ENCODE data around the gene GORASP1. TPM values are rescaled to one million over a fixed set of nuclear protein-coding genes. Genes with fewer than 3 reads are reported as not detected.

Gene GORASP1
- total RNA-seq, 1 donor from 2014 or later, result 36.3 TPM

GRCh38 chr3:39141171-39141995 is 34.0 kb upstream of the GORASP1 start:
- DNase-seq, result peak; percentile 70

GRCh38 chr3:39140341-39140971 is 33.0 kb upstream of the GORASP1 start:
- DNase-seq, result no peak

GRCh38 chr3:39139442-39139841 is 32.0 kb upstream of the GORASP1 start:
- no peak for DNase-seq

DNA sequence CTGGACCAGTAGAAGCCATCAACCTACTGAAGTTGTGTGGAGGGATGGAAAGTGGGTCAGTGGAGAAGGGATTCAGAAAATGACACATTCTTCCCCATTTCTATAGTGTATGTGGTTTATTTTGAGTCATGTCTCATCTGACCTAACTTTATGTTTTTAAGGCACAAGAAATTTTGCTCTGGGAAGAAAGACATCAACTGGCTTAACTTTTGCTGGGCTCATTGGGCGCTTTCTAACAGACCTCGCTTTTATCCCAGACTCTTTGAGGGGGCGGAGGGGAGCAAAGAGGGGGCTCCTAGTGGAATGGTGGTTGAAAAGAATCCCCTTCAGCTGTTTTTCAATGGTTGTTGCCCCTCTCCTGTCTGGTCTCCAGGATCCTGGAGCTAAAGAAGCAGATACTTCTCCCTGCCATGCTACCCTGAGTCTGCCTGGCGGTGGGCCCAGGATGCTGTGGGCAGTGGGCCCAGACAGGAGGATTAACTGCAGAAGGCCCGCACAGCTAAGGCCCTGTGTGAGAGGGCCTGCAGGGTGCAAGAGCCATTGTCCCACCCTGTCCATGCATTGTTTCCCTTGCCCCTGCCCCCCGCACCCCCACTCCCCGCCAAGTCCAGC is 31.5 kb upstream of the GORASP1 start:
- peak; percentile 86 for DNase-seq

GRCh38 chr3:39137991-39138803 is 30.8 kb upstream of the GORASP1 start:
- no peak for DNase-seq

- no peak for DNase-seq
Observed at GRCh38 chr3:39137435-39137936, 30.1 kb upstream of the GORASP1 start.

DNA sequence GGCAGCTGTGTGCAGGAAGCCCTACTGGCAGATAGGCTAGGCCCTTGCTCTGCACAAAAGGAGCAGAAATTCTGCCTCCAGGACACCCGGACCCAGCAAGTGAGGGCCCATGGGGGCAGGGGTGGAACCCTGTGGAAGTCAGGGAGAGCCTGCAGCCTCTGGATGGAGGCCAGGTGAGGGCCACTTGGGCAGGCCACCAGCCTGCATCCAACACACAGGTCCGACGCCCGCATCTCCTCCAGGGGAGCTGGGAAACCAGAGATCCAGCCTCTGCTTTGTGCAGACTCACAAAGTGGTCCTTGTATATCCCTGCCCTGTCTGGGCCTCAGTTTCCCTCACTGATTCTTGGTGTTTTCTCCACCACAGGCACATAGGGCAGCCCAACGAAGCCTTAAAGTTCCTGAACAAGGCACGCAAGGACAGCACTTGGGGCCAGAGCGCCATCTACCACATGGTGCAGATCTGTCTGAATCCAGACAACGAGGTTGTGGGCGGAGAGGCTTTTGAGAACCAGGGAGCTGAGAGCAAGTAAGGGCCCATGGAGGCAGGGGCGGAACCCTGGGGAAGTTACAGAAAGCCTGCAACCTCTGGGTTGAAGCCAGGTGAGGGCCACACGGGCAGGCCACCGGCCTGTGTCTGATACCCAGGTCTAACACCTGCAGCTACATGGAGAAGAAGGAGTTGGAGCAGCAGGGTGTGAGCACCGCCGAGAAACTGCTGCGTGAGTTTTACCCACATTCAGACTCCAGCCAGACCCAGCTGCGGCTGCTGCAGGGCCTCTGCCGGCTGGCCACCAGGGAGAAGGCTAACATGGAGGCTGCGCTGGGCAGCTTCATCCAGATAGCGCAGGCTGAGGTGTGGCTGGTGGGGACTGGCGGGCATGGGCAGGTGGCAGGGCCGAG is 29.4 kb upstream of the GORASP1 start:
- DNase-seq, result no peak

DNA sequence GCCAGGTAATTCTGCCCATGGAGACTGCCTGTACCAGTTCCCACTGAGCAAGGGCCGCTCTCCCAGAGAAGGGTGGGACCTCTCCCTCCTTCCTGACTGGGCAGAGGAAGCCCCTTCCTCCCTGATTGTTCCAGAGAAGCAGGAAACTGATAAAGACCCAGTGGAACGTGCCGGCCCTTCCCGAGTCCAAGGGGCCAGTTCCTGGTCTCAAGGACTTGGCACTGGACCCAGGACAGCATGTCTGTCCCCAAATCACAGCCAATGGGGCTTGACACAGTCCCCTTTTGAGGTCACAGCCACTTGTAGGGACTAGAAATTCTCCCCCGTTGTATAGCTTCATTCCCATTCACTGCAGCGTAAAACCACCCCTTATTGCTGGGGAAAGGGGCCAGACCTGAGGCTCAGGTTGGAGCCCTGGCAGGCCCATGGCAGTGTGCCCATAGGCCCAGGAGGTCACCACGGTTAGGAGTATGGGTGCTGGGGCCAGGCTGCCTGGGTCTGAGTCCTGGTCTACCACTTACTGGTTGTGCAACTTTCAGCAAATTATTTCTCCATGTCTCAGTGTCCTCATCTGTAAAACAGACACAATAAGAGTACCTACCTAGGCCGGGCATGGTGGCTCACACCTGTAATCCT is 27.9 kb upstream of the GORASP1 start:
- no peak for DNase-seq

GRCh38 chr3:39134305-39134704 is 26.9 kb upstream of the GORASP1 start:
- DNase-seq, result no peak

DNA sequence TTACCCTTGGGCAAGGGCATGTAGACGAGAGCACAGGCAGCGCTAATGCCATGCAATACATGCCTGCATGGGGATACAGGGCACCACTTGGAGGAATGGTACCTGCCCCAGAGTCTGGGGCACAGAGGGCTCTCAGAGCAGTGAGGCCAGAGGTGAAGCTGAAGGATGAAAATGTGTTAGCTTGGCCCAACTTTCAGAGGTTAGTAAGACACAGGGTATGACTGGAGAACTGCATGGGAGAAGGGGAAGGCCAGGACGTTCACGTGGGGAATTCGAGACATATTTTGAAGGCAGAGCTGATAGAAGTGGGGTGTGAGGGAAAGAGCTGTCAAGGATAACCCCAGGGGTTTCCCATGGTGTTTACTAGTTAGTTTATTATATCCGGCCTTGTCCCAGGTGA is 26.4 kb upstream of the GORASP1 start:
- no peak for DNase-seq

DNA sequence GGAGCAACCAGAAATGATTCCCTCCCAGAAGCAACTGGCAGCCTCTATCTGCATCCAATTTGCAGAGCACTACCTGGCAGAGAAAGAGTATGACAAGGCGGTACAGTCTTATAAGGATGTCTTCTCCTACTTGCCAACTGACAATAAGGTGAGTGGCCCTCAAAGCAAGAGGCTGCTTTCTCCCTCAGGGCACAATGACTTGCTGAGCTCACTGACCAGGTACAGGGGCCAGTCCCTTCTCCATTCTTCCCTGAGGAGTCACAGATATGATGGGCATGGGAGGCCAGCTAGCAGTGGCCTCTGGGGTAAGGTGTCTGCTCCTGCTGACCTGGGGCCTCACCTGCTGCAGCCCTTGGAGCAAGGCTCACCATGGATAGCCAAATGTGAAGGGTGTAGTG is 25.7 kb upstream of the GORASP1 start:
- DNase-seq, result no peak

DNA sequence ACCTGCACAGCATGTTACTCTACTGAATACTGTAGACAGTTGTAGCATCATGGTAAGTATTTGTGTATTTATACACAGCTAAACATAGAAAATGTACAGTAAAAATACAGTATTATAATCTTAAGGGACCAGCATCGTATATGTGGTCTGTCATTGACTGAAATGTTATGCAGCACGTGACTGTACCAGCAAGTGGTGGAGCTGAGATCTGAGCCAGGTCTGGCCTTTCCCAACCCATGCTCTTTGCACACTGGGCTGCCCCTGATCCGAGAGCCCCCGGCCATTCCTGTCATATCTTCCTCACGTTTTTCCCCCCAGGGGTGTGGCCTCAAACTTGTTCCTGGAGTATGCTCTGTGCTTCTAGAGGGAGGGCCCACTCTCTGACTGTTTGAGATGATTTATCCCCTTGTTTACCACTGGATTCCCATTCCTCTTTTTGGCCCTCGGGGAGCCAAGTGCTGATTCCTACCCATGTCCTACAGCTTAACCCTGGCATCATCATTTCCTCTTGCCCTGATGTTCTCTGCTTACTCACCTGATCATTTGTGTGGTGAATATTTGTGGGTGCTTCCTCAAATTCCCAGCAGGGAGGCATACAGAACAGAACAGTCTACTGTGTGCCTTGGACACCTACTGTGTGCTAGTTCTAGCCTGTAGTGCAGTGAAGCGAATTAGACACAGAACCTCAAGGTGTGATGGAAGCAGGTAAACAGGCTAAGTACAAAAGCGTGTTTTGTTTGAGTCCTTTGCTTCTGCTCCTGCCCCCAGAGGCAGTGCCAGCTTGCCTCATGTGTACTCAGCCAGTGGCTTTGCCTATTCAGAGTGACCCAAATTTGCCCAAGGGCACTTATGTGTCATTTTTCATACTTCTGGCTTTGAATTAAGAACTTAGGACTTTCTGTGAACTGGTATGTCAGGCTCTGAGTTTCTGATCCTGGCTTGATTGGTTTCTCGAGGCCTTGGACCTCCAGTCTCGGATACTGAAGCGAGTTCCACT is 25.0 kb upstream of the GORASP1 start:
- no peak for DNase-seq

GRCh38 chr3:39130693-39131265 is 23.4 kb upstream of the GORASP1 start:
- no peak for DNase-seq

DNA sequence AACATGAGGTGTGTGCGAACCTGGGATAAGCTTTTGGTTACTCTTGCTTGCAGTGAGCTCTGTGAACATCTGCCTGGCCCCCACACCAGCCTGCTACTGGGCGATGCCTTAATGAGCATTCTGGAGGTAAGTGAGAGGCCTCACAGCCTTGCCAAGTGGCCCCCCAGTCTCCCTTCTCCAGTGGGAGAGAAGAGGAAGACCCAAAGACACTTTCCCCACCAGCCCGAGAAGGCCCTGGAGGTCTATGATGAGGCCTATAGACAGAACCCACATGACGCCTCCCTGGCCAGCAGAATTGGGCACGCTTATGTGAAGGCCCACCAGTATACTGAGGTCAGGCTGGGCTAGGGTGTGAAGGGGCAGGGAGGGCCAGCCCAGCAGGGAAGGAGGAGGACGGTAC is 22.6 kb upstream of the GORASP1 start:
- no peak for DNase-seq

DNA sequence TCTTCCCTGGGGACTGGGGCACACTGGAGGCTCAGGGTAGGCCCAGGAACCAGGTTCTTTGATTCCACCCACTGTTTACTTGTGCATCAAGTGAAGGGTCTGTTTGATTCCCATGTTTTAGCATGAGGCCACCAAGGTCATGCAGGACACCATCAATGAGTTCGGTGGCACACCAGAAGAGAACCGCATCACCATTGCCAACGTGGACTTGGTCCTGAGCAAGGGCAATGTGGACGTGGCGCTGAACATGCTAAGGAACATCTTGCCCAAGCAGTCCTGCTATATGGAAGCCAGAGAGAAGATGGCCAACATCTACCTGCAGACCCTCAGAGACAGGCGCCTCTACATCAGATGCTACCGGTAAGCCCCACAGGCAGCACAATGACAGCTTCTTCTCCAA is 21.5 kb upstream of the GORASP1 start:
- no peak for DNase-seq

DNA sequence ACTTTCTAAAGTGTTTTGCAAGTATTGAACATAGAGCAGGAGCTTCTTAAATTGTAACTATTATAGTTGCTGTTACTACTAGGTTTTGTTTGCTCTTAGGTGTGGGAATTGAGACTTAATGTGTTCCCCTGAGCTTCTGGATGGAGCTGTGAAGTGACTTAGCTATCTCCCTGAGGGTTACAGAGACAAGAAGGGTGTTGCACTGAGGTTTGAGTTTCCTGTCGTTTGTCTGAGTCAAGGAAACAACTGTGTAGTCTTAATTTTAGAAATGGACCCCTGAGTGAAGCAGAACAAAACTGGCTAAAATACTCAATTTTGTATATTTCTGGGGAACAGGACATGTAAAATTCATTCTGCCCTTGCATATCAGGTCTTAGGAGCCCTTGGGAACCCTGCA is 20.5 kb upstream of the GORASP1 start:
- no peak for DNase-seq

DNA sequence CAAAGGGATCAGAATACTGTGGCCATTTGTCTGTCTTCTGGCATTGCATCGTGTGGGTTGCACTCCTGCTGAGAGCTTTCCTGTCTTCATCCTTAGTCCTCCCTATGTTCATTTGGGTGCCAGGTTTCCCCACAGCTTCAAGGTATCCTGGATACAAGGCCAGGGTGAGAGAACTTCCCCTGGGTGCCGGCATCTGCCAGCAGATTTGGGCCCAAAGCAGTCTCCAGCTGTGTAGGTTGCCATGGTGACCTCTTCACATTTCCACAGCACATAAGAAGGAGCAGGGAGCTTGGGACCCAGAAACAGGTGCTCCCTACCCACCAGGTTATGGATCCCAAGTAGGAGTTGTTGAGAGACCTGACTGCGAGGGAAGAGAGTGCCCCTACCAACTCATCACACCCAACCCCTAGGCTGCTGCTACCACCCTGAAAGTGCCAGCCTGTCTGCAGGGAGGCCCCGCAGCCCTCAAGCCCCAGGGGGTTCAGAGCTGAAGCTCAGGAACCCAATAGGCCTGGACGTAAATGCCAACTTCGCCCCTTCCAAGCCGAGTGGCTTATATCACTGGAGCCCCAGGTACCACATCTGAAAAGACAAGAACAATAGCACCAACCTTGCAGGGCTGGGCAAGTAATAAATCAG is 20.0 kb upstream of the GORASP1 start:
- no peak for DNase-seq

DNA sequence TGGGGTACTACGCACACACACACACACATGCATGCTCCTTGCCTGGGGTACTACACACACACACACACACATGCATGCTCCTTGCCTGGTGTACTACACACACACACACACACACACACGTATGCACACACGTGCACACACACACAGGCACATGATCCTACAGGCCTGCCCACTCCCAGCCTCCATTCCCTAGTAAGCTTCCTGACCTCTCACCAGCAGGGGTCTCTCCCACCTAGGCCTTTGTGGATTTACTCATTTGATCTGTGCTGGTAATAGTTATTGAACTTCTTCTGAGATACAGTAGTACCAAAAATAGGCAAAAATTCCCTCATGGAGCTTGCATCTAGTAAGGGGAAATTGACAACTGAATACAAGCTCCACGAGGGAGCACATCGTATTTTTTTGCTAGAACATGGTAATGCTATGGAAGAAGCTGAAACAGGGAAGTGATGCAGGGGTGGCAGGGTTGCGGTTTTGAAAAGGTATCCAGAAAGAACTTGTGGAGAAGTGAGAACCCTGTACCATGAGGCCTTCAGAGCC is 19.2 kb upstream of the GORASP1 start:
- peak; percentile 75 for DNase-seq
